Prostate gland (tissue), 2 donors: Measurements from ENCODE around the gene ANKMY1.

Experiments used
- CTCF ChIP-seq, 4 experiments: fragments of 200-600 bp in 2 of 4; fragments of 450-650 bp in 2 of 4; sonication (generic) in 2 of 4; IDR thresholded peaks; 1 replicate in 3 of 4; 2 replicates in 1 of 4; pipeline ENCODE4 v1.5.1; 2016 to 2019; ENCODE audit warnings: antibody characterized with exemption in 4 of 4, mild to moderate bottlenecking in 2 of 4, moderate library complexity in 2 of 4
- POLR2A ChIP-seq: fragments of 450-650 bp; IDR thresholded peaks from one replicate; pipeline ENCODE4 v1.6.1; 2016; ENCODE audit warnings: antibody characterized with exemption, mild to moderate bottlenecking

- TF ChIP-seq CTCF (IDR thresholded peaks at IDR 0.05), result no peak
- TF ChIP-seq POLR2A, result no peak
Measured at GRCh38 chr2:240602266-240603050, 44.7 kb upstream of the ANKMY1 start.
